Loucy (cell line): ENCODE results near the gene UNC5C.

Source experiments
- H2AFZ ChIP-seq: fragments of 200-600 bp; sonication (generic); 2 replicates; pipeline ENCODE4 v1.6.0; 2016; ENCODE audit warnings: antibody characterized with exemption, mild to moderate bottlenecking, low read length, moderate library complexity
- H3F3A ChIP-seq: fragments of 200-600 bp; 2 replicates; pipeline ENCODE4 v1.6.0; 2016; ENCODE audit warnings: antibody characterized with exemption, low read depth, mild to moderate bottlenecking
- H3K27me3 ChIP-seq: fragments of 200-600 bp; sonication (generic); 2 replicates; pipeline ENCODE4 v1.6.1; 2014; ENCODE audit warnings: low read length, mild to moderate bottlenecking; ENCODE audit not compliant: insufficient read depth, poor library complexity, severe bottlenecking
- H3K36me3 ChIP-seq: fragments of 200-600 bp; sonication (generic); 2 replicates; pipeline ENCODE4 v1.6.1; 2016; ENCODE audit warnings: low read length; ENCODE audit not compliant: insufficient read depth
- H3K4me1 ChIP-seq: fragments of 200-600 bp; sonication (generic); 2 replicates; pipeline ENCODE4 v1.5.1; 2014; ENCODE audit warnings: low read length, mild to moderate bottlenecking; ENCODE audit not compliant: insufficient read depth, poor library complexity, severe bottlenecking
- H3K4me2 ChIP-seq: fragments of 200-600 bp; sonication (generic); 2 replicates; pipeline ENCODE4 v1.6.0; 2014; ENCODE audit warnings: antibody characterized with exemption, low read length, low read depth, mild to moderate bottlenecking; ENCODE audit not compliant: poor library complexity, severe bottlenecking
- H3K4me3 ChIP-seq: fragments of 200-600 bp; sonication (generic); 2 replicates; pipeline ENCODE4 v1.5.1; 2014; ENCODE audit warnings: low read length, mild to moderate bottlenecking, mixed read lengths; ENCODE audit not compliant: poor library complexity, severe bottlenecking
- H3K79me2 ChIP-seq: fragments of 200-600 bp; sonication (generic); 2 replicates; pipeline ENCODE4 v1.6.1; 2014; ENCODE audit warnings: low read length; ENCODE audit not compliant: insufficient read depth
- H3K9ac ChIP-seq: fragments of 200-600 bp; sonication (generic); 2 replicates; pipeline ENCODE4 v1.6.0; 2014; ENCODE audit warnings: mild to moderate bottlenecking, low read depth, low read length, moderate library complexity; ENCODE audit not compliant: poor library complexity, severe bottlenecking
- H3K9me2 ChIP-seq: fragments of 200-600 bp; sonication (generic); replicated peaks from 2 replicates; pipeline ENCODE4 v1.6.1; 2016; ENCODE audit warnings: low read depth, low read length, mixed read lengths
- H3K9me3 ChIP-seq: fragments of 200-600 bp; sonication (generic); 2 replicates; pipeline ENCODE4 v1.6.1; 2014; ENCODE audit warnings: mild to moderate bottlenecking, antibody characterized with exemption, low read length, low read depth; ENCODE audit not compliant: insufficient read depth
- H4K20me1 ChIP-seq: fragments of 200-600 bp; sonication (generic); 2 replicates; pipeline ENCODE4 v1.6.0; 2014; ENCODE audit warnings: antibody characterized with exemption, low read length, mild to moderate bottlenecking; ENCODE audit not compliant: insufficient read depth, poor library complexity, severe bottlenecking
- CTCF ChIP-seq: fragments of 200-600 bp; sonication (generic); conservative IDR thresholded peaks from 2 replicates; pipeline ENCODE4 v1.5.1; 2014; ENCODE audit warnings: mild to moderate bottlenecking, antibody characterized with exemption, low read length
- EZH2phosphoT487 ChIP-seq: fragments of 200-600 bp; IDR thresholded peaks from 2 replicates; pipeline ENCODE4 v1.6.1; 2018; ENCODE audit warnings: antibody characterized with exemption, mild to moderate bottlenecking, moderate library complexity, borderline replicate concordance

Gene UNC5C

GRCh38 chr4:95348418-95348817, 200.4 kb downstream of the UNC5C start:
- H3K4me1 ChIP-seq: no peaks in the 10 kb centered on the region
- no peaks in the 10 kb centered on the region for H3K27me3 ChIP-seq
- H3K9ac ChIP-seq: no peak overlapping the region
- H2AFZ ChIP-seq: no peak overlapping the region
- H3K4me3 ChIP-seq: no peak overlapping the region
- H3K79me2 ChIP-seq: no peaks in the 10 kb centered on the region
- H4K20me1 ChIP-seq: no peaks in the 10 kb centered on the region
- no peak overlapping the region for H3K4me2 ChIP-seq
- no peaks in the 10 kb centered on the region for H3F3A ChIP-seq
- H3K9me2 ChIP-seq: no peaks in the 10 kb centered on the region
- no peaks in the 10 kb centered on the region for H3K36me3 ChIP-seq
- no peak for TF ChIP-seq CTCF
- peaks cover 3% of the 10 kb centered on the region; the same call in 1 of the 2 replicates for H3K9me3 ChIP-seq

GRCh38 chr4:95343235-95343634, 205.5 kb downstream of the UNC5C start:
- H2AFZ ChIP-seq: no peak overlapping the region
- no peaks in the 10 kb centered on the region for H4K20me1 ChIP-seq
- no peaks in the 10 kb centered on the region for H3K27me3 ChIP-seq
- peaks cover 3% of the 10 kb centered on the region; the same call in 1 of the 2 replicates for H3K9me3 ChIP-seq
- no peaks in the 10 kb centered on the region for H3K79me2 ChIP-seq
- no peak overlapping the region for H3K9ac ChIP-seq
- TF ChIP-seq CTCF (no peak), EZH2phosphoT487 (no peak)
- no peak overlapping the region for H3K4me3 ChIP-seq
- H3K9me2 ChIP-seq: no peaks in the 10 kb centered on the region
- H3F3A ChIP-seq: no peaks in the 10 kb centered on the region
- H3K4me2 ChIP-seq: no peak overlapping the region
- no peaks in the 10 kb centered on the region for H3K36me3 ChIP-seq
- no peaks in the 10 kb centered on the region for H3K4me1 ChIP-seq

GRCh38 chr4:95340191-95340590, 208.6 kb downstream of the UNC5C start:
- Histone ChIP-seq H2AFZ (no peak overlapping the region), H3K9me3 (no peaks in the 10 kb centered on the region), H3K4me3 (no peak overlapping the region), H3F3A (no peaks in the 10 kb centered on the region), H3K36me3 (no peaks in the 10 kb centered on the region), H3K4me2 (no peak overlapping the region), H3K27me3 (no peaks in the 10 kb centered on the region), H3K4me1 (no peaks in the 10 kb centered on the region), H3K9ac (no peak overlapping the region), H3K79me2 (no peaks in the 10 kb centered on the region), H4K20me1 (no peaks in the 10 kb centered on the region), H3K9me2 (no peaks in the 10 kb centered on the region)
- no peak for TF ChIP-seq CTCF
- no peak for TF ChIP-seq EZH2phosphoT487
